NCI-H82 treated with DMSO at 0.1 percent for 48 hours (cell line): ENCODE data around the gene KCNH1.
A peak's percentile ranks its signal among the peaks of the same experiment; 100 is the strongest.

Experiments
- DNase-seq: peaks from one replicate; lab custom pipeline; 2025; ENCODE audit not compliant: unreplicated experiment; lab: John Stamatoyannopoulos, UW

Gene KCNH1

GRCh38 chr1:210728437-210729149 is 405.4 kb downstream of the KCNH1 start:
- DNase-seq: no peak

GRCh38 chr1:210727709-210728108 is 406.2 kb downstream of the KCNH1 start:
- DNase-seq: peak; percentile 46

- no peak for DNase-seq
Observed at GRCh38 chr1:210726621-210727020, 407.3 kb downstream of the KCNH1 start.

- no peak for DNase-seq
Observed at GRCh38 chr1:210724768-210725167, 409.2 kb downstream of the KCNH1 start.

GRCh38 chr1:210723646-210724045 is 410.3 kb downstream of the KCNH1 start:
- no peak for DNase-seq

DNA sequence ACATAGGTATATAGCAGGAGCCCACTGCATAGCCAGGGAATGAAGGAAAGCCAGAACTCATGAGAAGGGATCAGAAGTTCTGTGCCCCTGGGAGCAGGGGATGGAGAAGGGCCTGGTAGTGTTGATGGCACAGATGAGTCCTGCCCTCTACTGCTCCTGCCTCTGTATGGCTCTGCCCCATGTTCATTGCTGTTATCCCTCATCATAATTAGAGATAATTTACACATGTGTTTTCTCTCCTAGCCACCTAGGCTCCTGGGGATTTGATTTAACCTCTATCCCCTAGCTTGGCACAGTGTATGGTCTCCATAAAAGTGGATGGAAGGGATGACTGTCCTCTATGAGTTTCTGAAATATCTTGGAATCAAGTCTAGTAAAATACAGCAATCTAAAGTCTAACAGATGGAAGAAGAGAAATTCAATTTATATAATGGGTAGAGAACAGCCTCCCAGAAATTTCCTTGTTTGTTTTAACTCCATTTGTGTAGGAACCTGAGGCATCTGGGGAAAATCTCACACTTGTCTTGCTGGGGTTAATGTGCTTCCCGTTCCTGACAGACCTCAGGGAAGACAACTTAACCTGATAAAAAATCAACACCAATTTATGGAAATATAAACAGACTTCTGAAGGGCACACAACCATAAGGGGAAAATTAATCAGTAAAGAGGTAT is 411.4 kb downstream of the KCNH1 start:
- no peak for DNase-seq

DNA sequence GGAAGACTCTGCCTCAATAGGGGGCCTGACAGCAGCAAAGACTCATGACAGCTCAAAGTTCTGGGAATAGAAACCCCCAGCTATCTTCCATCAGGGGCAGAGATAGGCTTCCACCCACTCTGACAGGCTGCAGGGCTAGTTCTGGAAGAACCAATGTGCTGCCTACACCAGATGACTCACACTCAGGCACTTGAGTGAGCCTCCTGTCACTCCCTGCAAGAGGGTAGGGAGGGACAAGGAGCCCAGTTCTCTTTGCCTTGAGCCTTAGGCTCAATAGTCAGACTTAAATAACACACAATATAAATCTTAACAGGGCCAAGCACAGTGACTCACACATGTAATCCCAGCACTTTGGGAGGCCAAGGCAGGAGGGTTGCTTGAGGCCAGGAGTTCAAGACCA is 418.9 kb downstream of the KCNH1 start:
- no peak for DNase-seq

DNA sequence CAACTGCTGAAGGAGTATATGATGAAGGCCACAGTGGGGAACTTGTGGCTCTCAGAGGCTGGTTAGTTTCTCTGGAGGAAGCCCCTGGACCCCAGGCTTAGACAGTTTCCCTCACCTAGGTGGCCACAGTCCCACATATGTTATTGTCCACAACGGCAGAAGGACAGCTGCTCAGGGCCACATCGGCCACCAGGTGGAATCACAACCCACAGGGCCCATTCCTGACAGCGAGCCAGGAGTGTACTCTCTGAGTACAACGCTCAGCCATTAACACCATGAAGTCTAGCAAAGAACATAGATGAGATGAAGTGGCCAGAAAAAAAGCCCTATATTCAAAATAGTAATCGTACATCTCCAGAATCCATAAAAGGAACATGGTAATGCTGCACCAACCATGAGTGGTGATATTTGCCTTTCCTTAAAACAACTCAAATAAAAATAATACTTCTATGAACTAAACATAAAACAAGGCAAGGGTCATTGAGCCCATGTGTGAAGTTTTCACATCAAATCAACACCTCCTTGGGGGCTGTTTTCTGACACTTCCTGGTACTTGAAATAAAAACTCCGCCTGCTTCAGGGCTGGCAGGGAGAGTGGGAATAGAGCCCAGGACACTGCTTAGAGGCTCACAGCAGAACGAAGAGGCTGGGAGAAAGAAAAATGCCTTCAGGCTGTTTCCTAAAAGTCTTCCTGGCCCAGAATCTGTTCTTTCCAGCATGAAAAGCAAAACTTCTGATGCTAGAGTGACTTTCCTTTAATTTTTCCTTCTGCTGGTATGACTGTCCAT is 421.9 kb downstream of the KCNH1 start:
- no peak for DNase-seq

DNA sequence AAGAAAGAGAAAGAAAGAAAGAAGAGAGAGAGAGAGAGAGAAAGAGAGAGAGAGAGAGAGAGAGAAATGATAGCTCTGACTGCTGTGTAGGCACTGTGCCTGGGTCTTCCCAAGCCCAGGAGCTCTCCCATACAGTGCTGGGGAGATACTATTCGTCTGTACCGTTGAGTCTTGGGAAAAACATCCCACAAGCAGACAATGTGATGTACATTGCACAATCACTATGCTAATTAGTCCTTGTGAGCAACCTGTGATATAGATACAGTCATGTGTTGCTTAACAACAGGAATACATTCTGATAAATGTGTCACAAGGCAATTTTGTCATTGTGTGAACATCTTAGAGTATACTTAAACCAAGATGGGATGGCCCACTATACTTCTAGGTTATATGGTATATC is 424.2 kb downstream of the KCNH1 start:
- DNase-seq: no peak

DNA sequence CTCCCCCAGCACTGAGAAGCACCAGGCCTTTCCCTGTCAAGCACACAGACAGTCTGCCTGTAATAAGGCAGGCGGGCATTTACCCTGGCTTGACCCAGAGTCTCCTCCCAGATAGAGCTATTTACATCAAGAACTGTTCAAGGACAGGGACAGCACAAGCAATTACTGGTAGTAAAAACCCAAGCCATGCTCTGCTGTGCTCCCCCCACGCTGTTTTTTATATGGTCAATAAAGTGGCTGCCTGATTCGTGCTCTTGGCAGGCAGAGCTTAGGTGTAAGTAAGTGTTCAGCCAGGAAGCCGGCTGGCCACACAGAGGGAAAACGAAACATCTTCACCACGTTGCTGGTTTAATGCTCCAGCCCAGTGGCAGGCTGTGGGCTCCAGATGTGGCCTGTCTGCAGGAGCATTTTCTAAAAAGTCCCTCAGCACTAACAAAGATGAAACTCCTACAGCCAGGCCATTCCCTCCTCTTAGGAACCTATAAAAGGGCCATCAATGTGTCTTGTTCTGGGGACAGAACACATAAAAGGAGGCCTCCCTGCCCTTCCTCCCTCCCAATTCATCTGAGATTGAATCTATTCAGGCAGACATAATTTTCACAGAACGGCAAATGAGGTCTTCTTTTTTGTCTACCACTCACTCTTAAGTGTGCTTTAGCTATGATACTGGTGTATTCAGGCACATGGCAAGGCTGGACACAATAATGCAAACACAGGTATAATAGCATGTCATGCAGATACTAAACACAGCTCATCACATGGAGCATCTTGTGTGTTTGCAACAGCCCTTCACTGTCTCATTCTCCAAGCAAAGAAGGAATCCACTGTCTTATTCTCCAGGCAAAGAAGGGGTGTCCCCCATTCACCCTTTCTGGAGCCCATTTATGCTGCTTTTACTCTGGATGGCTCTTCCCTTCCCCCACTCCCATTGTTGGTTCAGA is 426.4 kb downstream of the KCNH1 start:
- DNase-seq: no peak

- DNase-seq: no peak
Observed at GRCh38 chr1:210706246-210706645, 427.7 kb downstream of the KCNH1 start.

- DNase-seq: no peak
Observed at GRCh38 chr1:210705086-210705485, 428.9 kb downstream of the KCNH1 start.

- DNase-seq: no peak
Observed at GRCh38 chr1:210703593-210703992, 430.4 kb downstream of the KCNH1 start.

GRCh38 chr1:210702506-210702905 is 431.4 kb downstream of the KCNH1 start:
- DNase-seq: no peak

DNA sequence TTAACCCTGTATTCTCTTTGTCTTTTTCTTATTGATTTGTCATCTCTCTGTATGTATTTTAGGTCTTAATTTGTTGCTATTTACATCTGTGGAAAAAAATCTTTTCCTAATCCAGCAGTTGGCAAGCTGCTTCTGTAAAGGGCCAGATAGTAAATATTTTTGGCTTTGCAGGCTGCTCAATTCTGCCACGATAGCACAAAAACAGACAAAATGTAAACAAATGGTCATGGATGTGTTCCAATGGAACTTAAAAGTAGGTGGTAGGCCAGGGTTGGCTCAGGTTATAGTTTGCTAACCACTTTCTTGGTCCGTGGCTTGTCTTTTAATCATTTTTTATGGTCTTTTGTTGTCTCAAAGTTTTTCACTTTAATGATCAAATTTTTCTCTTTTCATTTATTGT is 433.4 kb downstream of the KCNH1 start:
- DNase-seq: no peak

- no peak for DNase-seq
Observed at GRCh38 chr1:210700083-210700482, 433.9 kb downstream of the KCNH1 start.

GRCh38 chr1:210698661-210699060 is 435.3 kb downstream of the KCNH1 start:
- no peak for DNase-seq

GRCh38 chr1:210697185-210697584 is 436.8 kb downstream of the KCNH1 start:
- peak; percentile 32 for DNase-seq

DNA sequence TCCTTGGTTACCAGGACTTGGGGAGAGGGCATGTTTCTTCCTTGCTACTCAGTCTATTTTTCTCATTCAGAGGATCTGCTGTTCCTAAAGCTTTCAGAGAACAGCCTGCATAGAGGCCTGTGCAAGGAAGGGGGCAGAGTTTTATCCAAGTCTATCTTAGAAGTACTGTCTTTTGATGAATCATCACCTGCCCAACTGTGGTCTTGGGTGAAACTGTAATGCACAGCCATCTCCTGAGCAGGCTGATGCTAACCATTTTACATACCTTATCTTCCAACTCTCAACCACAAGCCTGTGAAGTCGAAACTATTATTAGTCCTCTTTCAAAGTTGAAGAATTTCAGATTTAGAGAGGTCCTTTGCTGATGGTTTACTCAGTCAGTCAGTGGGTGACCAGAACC is 437.2 kb downstream of the KCNH1 start:
- no peak for DNase-seq

DNA sequence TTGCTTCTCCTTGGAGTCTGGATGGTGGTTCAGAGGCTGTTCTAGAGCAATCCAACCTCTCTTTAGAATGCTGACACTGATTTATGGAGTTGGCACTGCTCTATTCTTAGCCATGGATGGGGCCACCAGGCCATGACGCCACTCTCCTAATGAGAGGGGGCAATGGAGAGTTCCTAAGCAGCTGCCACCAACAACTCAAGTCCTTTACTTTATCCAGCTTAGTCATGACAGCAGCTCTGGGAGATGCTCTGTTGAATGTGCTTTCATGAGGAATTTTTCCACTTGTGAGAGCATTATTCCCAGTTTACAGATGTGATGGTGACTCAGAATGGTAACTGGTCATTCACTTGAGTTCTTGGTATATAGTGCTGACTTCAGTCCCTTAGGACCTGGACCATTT is 438.9 kb downstream of the KCNH1 start:
- no peak for DNase-seq

DNA sequence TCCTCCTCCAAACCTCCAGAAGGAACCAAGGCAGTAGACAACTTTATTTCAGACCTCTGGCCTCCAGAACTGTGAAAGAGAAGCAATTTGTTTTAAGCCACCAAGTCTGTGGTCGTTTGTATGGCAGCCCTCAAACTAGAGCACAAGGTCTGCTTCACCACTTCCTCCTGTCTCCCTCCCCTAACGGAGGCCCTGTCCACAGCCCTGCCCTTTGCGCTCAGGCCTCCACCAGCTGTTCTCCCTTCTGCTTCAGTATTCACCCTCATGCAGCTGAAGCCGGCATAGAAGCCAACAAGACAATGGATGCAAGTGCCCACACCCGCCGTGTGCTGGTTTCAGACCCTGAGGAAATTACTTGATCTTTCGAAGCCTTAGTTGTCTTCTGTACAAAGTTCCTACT is 441.2 kb downstream of the KCNH1 start:
- no peak for DNase-seq
